ENCODE results near the gene SHFL.

The SHFL gene

DNA sequence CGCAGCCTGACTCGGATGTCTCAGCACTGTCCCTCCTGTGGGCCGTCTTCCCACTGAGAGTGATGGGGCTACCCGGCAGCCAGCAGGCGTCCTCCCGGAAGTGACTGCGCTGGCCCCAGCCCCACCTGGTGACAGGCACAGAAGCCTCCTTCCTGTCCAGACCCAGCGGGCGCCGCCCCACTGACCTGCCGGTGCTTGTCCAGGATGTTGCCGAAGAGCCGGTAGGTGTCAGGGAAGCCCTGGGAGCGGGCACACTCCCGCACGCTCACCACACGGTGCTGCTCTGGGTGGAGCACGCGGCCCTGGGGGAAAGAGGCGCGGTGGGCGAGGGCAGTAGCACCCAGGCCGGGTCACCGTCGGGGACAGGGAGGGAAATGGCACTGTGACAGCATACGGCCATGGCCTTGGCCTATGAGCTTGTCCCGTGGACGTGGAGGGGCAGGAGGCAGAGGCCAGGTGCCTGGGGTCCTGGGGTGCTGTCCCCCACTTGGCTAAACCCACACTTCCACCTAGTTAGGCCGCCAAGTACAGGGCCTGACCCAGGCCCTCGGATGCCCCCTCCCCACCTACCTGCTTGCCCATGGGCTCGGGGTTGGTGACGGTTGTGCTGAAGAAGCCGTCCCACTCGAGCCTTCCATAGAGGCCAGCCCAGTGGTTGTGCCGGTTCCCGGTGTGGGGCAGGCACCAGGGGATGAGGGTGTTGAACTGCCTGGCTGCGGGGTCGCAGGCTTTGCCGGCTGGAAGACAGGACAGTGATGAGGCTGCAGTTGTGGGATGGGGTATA, 49.6 kb downstream of the SHFL start:
- DNase-seq = no peak

- DNase-seq = no peak
These were observed 50.8 kb downstream of the SHFL start for GRCh38 chr19:10136936-10137335.

DNA sequence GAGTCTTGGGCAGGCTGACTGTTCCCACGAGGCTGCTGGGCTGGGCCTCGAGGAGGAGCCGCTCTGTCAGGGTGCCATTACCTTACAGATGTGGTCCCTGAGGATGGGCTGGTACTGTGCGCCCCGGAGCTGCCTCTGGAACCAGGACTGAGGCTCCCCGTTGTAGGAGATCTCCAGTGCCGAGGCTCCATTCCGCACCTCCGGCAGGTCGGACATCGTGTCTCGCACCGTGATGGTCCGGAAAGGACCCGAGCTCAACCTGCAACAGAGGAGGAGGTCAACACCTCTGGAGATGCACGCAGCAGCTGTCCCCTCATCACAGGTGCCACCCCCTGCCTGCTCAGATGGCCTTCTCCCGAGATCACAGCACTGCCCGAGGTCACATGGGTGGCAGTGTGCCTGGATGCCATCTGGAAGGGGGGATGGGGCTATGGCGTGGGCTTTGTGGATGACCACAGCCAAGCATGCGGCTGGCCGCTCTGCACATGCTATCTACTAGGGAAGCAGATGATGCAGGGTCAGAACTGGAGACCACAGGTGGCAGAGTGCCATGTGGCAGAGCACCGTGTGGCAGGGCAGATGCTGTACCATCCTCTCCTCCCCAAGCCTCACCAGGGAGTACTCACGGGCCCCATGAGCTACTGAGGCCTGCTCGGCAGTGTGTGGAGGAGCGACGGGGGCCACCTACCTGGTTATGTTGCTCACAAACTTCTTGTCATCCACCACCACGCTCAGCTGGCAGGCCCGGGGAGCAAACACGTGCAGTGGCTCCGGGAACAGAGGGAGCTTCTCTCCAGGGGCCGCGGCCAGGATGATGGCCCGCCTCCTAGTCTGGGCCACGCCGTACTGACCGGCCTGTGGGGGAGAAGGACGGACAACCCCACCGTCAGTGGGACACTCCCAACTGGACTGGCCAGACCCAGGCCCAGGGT, 51.9 kb downstream of the SHFL start:
- no peak for DNase-seq

- no peak for DNase-seq
These were observed 53.0 kb downstream of the SHFL start for GRCh38 chr19:10138879-10139795.

DNA sequence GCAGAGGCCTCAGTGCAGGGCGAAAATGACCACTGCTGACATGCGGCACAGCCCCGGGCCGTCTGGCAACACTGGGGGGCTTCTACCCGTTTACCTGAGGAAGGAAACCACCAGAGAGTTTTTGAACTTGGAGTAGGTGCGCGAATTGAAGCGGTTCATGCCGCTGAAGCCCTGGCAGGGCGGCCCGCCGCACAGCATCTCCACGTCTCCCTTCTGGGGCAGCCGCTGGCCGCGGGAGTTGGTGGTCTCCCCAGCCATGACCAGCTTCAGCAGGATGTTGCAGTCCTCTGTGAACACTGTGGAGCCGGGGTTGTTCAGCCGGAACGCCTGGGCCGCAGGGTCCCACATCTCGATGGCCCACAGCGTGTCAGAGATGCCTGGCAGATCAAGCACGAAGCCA, 53.8 kb downstream of the SHFL start:
- DNase-seq = no peak

- no peak for DNase-seq
These were observed 55.4 kb downstream of the SHFL start for GRCh38 chr19:10141479-10141878.

- no peak for DNase-seq
These were observed 55.9 kb downstream of the SHFL start for GRCh38 chr19:10141973-10142372.

All from islet precursor cell (in vitro differentiated cells).